ENCODE results near the gene BRICD5. TPM values are rescaled to one million over a fixed set of nuclear protein-coding genes. Genes with fewer than 3 reads are reported as not detected.

Gene BRICD5
- total and polyA plus RNA-seq, 7 experiments from 2014 or later: 0.22 to 44.3 (median 14.3) TPM; not detected in 1

GRCh38 chr16:2170080-2170479, 40.6 kb downstream of the BRICD5 start:
- Histone ChIP-seq H3K27me3 (ENCODE audit: control insufficient read depth in 2 of 2, insufficient read depth in 2 of 2, low read length in 2 of 2) (no peaks in the 10 kb centered on the region), H3K4me3 (ENCODE audit: low read length) (no peak overlapping the region), H3K36me3 (ENCODE audit: control insufficient read depth in 2 of 3, insufficient read depth in 3 of 3, low read length in 3 of 3) (peaks cover 0 to 61% (median 3%) of the 10 kb centered on the region in 3 experiments), H3K9me3 (ENCODE audit: control insufficient read depth in 2 of 3, low read length in 3 of 3) (no peaks in the 10 kb centered on the region), H3K4me1 (ENCODE audit: control insufficient read depth in 2 of 2, insufficient read depth in 2 of 2, low read length in 2 of 2) (no peaks in the 10 kb centered on the region), H3K27ac (ENCODE audit: low read depth, low read length) (no peak overlapping the region)
- no peak overlapping the region for H3K4me3 Mint-ChIP-seq
- ChIA-PET POLR2A (no interaction called here), CTCF (no interaction called here)
- peaks cover 0 to 10% (median 4%) of the 10 kb centered on the region in 5 donors for H3K36me3 Mint-ChIP-seq
- H3K27me3 Mint-ChIP-seq: no peaks in the 10 kb centered on the region
- DNase-seq (no peak), ATAC-seq (no peak)
- H3K4me1 Mint-ChIP-seq: peaks cover 0 to 4% (median 0%) of the 10 kb centered on the region in 7 donors
- H3K9me3 Mint-ChIP-seq: no peaks in the 10 kb centered on the region
- no peak overlapping the region for H3K27ac Mint-ChIP-seq
- intact Hi-C loops (cut with micrococcal nuclease): no loop called here

- Mint-ChIP-seq H3K27me3 (no peaks in the 10 kb centered on the region), H3K27ac (no peak overlapping the region), H3K4me3 (no peak overlapping the region), H3K9me3 (no peaks in the 10 kb centered on the region), H3K4me1 (peaks cover 0 to 3% (median 0%) of the 10 kb centered on the region in 7 donors), H3K36me3 (peaks cover 0 to 9% (median 0%) of the 10 kb centered on the region in 5 donors)
- no peaks in the 10 kb centered on the region for H3K9me3 ChIP-seq (ENCODE audit: control insufficient read depth in 2 of 3, low read length in 3 of 3)
- no peaks in the 10 kb centered on the region for H3K27me3 ChIP-seq (ENCODE audit: control insufficient read depth in 2 of 2, insufficient read depth in 2 of 2, low read length in 2 of 2)
- POLR2A ChIA-PET: interaction anchor here (0.6 to 1.8 kb wide), 2 partner anchors 12 to 1323 kb away, joined by 3 to 6 read pairs; partner anchors contain the start of gene TRAF7
- no peaks in the 10 kb centered on the region for H3K4me1 ChIP-seq (ENCODE audit: control insufficient read depth in 2 of 2, insufficient read depth in 2 of 2, low read length in 2 of 2)
- H3K36me3 ChIP-seq (ENCODE audit: control insufficient read depth in 2 of 3, insufficient read depth in 3 of 3, low read length in 3 of 3): peaks cover 0 to 42% (median 3%) of the 10 kb centered on the region in 3 experiments
- CTCF ChIA-PET: interaction anchor here (0.8 kb wide), 1 partner anchor 20 kb away, joined by 3 read pairs; no protein-coding TSS in a partner anchor
- intact Hi-C loops (cut with micrococcal nuclease): no loop called here
- no peak overlapping the region for H3K27ac ChIP-seq (ENCODE audit: low read depth, low read length)
- ATAC-seq: no peak
- no peak overlapping the region for H3K4me3 ChIP-seq (ENCODE audit: low read length)
- no peak for DNase-seq
These were observed 43.5 kb downstream of the BRICD5 start for GRCh38 chr16:2167068-2167638.

- Histone ChIP-seq H3K4me3 (ENCODE audit: low read length) (no peak overlapping the region), H3K4me1 (ENCODE audit: control insufficient read depth in 2 of 2, insufficient read depth in 2 of 2, low read length in 2 of 2) (no peaks in the 10 kb centered on the region), H3K9me3 (ENCODE audit: control insufficient read depth in 2 of 3, low read length in 3 of 3) (no peaks in the 10 kb centered on the region), H3K27ac (ENCODE audit: low read depth, low read length) (no peak overlapping the region), H3K36me3 (ENCODE audit: control insufficient read depth in 2 of 3, insufficient read depth in 3 of 3, low read length in 3 of 3) (peaks cover 0 to 35% (median 3%) of the 10 kb centered on the region in 3 experiments), H3K27me3 (ENCODE audit: control insufficient read depth in 2 of 2, insufficient read depth in 2 of 2, low read length in 2 of 2) (no peaks in the 10 kb centered on the region)
- Mint-ChIP-seq H3K36me3 (peaks cover 0 to 13% (median 0%) of the 10 kb centered on the region in 5 donors), H3K4me1 (peaks cover 0 to 3% (median 0%) of the 10 kb centered on the region in 7 donors), H3K27ac (peak overlapping the region in 2 of 9 donors; percentile 25 to 56), H3K9me3 (no peaks in the 10 kb centered on the region), H3K27me3 (no peaks in the 10 kb centered on the region), H3K4me3 (no peak overlapping the region)
- no peak for DNase-seq
- POLR2A ChIA-PET: interaction anchor here (0.6 to 1.8 kb wide), 2 partner anchors 12 to 1322 kb away, joined by 3 to 6 read pairs; partner anchors contain the start of gene TRAF7
- intact Hi-C loops (cut with micrococcal nuclease): no loop called here
- ATAC-seq: no peak
- CTCF ChIA-PET: interaction anchor here (0.8 kb wide), 1 partner anchor 21 kb away, joined by 3 read pairs; no protein-coding TSS in a partner anchor
These were observed 44.2 kb downstream of the BRICD5 start for GRCh38 chr16:2166263-2167067.

GRCh38 chr16:2165861-2166260, 44.8 kb downstream of the BRICD5 start:
- Histone ChIP-seq H3K4me3 (ENCODE audit: low read length) (no peak overlapping the region), H3K27ac (ENCODE audit: low read depth, low read length) (no peak overlapping the region), H3K27me3 (ENCODE audit: control insufficient read depth in 2 of 2, insufficient read depth in 2 of 2, low read length in 2 of 2) (no peaks in the 10 kb centered on the region), H3K36me3 (ENCODE audit: control insufficient read depth in 2 of 3, insufficient read depth in 3 of 3, low read length in 3 of 3) (peaks cover 0 to 32% (median 3%) of the 10 kb centered on the region in 3 experiments), H3K4me1 (ENCODE audit: control insufficient read depth in 2 of 2, insufficient read depth in 2 of 2, low read length in 2 of 2) (no peaks in the 10 kb centered on the region), H3K9me3 (ENCODE audit: control insufficient read depth in 2 of 3, low read length in 3 of 3) (no peaks in the 10 kb centered on the region)
- Mint-ChIP-seq H3K27ac (peak overlapping the region in 2 of 9 donors; percentile 25 to 56), H3K9me3 (no peaks in the 10 kb centered on the region), H3K36me3 (peaks cover 0 to 13% (median 0%) of the 10 kb centered on the region in 5 donors), H3K4me1 (peaks cover 0 to 3% (median 0%) of the 10 kb centered on the region in 7 donors), H3K27me3 (no peaks in the 10 kb centered on the region), H3K4me3 (no peak overlapping the region)
- POLR2A ChIA-PET: interaction anchor here (0.5 to 1.8 kb wide), 2 partner anchors 11 to 1476 kb away, joined by 4 to 6 read pairs; partner anchors contain the start of genes TRAF7 and WDR24
- ATAC-seq (no peak), DNase-seq (no peak)
- intact Hi-C loops (cut with micrococcal nuclease): no loop called here
- CTCF ChIA-PET: no interaction called here

- Mint-ChIP-seq H3K9me3 (no peaks in the 10 kb centered on the region), H3K4me3 (no peak overlapping the region), H3K27ac (peak overlapping the region in 2 of 9 donors; percentile 4 to 19), H3K4me1 (peaks cover 0 to 8% (median 0%) of the 10 kb centered on the region in 7 donors), H3K36me3 (peaks cover 0 to 13% (median 0%) of the 10 kb centered on the region in 5 donors), H3K27me3 (no peaks in the 10 kb centered on the region)
- ATAC-seq: no peak
- no peaks in the 10 kb centered on the region for H3K27me3 ChIP-seq (ENCODE audit: control insufficient read depth in 2 of 2, insufficient read depth in 2 of 2, low read length in 2 of 2)
- no peak for DNase-seq
- no peak overlapping the region for H3K4me3 ChIP-seq (ENCODE audit: low read length)
- H3K27ac ChIP-seq (ENCODE audit: low read depth, low read length): no peak overlapping the region
- ChIA-PET CTCF (interaction anchor here (0.6 kb wide), 1 partner anchor 1135 kb away, joined by 4 read pairs; no protein-coding TSS in a partner anchor), POLR2A (interaction anchor here (0.6 kb wide), 1 partner anchor 8 kb away, joined by 3 read pairs; the partner anchor contains the start of gene TRAF7)
- intact Hi-C loops (cut with micrococcal nuclease): no loop called here
- H3K4me1 ChIP-seq (ENCODE audit: control insufficient read depth in 2 of 2, insufficient read depth in 2 of 2, low read length in 2 of 2): no peaks in the 10 kb centered on the region
- no peaks in the 10 kb centered on the region for H3K9me3 ChIP-seq (ENCODE audit: control insufficient read depth in 2 of 3, low read length in 3 of 3)
- H3K36me3 ChIP-seq (ENCODE audit: control insufficient read depth in 2 of 3, insufficient read depth in 3 of 3, low read length in 3 of 3): peaks cover 0 to 28% (median 3%) of the 10 kb centered on the region in 3 experiments
These were observed 47.3 kb downstream of the BRICD5 start for GRCh38 chr16:2163211-2163881.

GRCh38 chr16:2162676-2163118, 48.0 kb downstream of the BRICD5 start:
- Mint-ChIP-seq H3K9me3 (no peaks in the 10 kb centered on the region), H3K27ac (no peak overlapping the region), H3K4me1 (peaks cover 0 to 8% (median 6%) of the 10 kb centered on the region in 7 donors), H3K36me3 (peaks cover 0 to 13% (median 0%) of the 10 kb centered on the region in 5 donors), H3K27me3 (no peaks in the 10 kb centered on the region), H3K4me3 (no peak overlapping the region)
- DNase-seq (no peak), ATAC-seq (no peak)
- POLR2A ChIA-PET: no interaction called here
- Histone ChIP-seq H3K27ac (ENCODE audit: low read depth, low read length) (no peak overlapping the region), H3K4me1 (ENCODE audit: control insufficient read depth in 2 of 2, insufficient read depth in 2 of 2, low read length in 2 of 2) (no peaks in the 10 kb centered on the region), H3K36me3 (ENCODE audit: control insufficient read depth in 2 of 3, insufficient read depth in 3 of 3, low read length in 3 of 3) (peaks cover 0 to 22% (median 3%) of the 10 kb centered on the region in 3 experiments), H3K4me3 (ENCODE audit: low read length) (no peak overlapping the region), H3K9me3 (ENCODE audit: control insufficient read depth in 2 of 3, low read length in 3 of 3) (no peaks in the 10 kb centered on the region), H3K27me3 (ENCODE audit: control insufficient read depth in 2 of 2, insufficient read depth in 2 of 2, low read length in 2 of 2) (no peaks in the 10 kb centered on the region)
- intact Hi-C loops (cut with micrococcal nuclease): no loop called here
- CTCF ChIA-PET: interaction anchor here (1.0 kb wide), 1 partner anchor 159 kb away, joined by 3 read pairs; no protein-coding TSS in a partner anchor
